SK-N-SH (cell line): ENCODE data around the gene PSMC5. TPM values are rescaled to one million over a fixed set of nuclear protein-coding genes. Genes with fewer than 3 reads are reported as not detected.

Source experiments
- CTCF ChIA-PET: fragments of 300-600, 350-600 bp; formaldehyde crosslinking; extraction: SDS; loops from one replicate; lab custom pipeline; 2021; lab: Yijun Ruan, JAX
- POLR2A ChIA-PET: fragments of 350-600 bp; sonication (Branson Sonifier 250); formaldehyde crosslinking; extraction: SDS; loops from one replicate; lab custom pipeline; 2020; ENCODE audit warnings: antibody characterized with exemption, inconsistent platforms; lab: Yijun Ruan, JAX
- DNase-seq: peaks from one replicate; pipeline ENCODE4 v3.0.0; 2012
- H2AFZ ChIP-seq: fragments of 200-600 bp; sonication (generic); 2 replicates; pipeline ENCODE4 v1.8.1; 2016; ENCODE audit warnings: antibody characterized with exemption, mild to moderate bottlenecking, low read depth
- H3F3A ChIP-seq: fragments of 200-600 bp; sonication (generic); replicated peaks from 2 replicates; pipeline ENCODE3; 2016; ENCODE audit warnings: antibody characterized with exemption, mild to moderate bottlenecking; ENCODE audit not compliant: insufficient read depth
- H3K27ac ChIP-seq, 2 experiments: fragments of 200-500 bp in 1 of 2; fragments of 200-600 bp in 1 of 2; sonication (Bioruptor generic) in 1 of 2; sonication (generic), shearing (Covaris generic) in 1 of 2; 2 replicates each; pipeline versions ENCODE4 v1.5.1 to v1.6.1; 2014 to 2016; ENCODE audit warnings: low read depth in 2 of 2, inconsistent platforms in 1 of 2, low read length in 1 of 2, mild to moderate bottlenecking in 1 of 2, mixed read lengths in 1 of 2
- H3K27me3 ChIP-seq: fragments of 200-600 bp; sonication (generic), shearing (Covaris generic); 2 replicates; pipeline ENCODE4 v1.6.1; 2016; ENCODE audit warnings: mixed run types; ENCODE audit not compliant: insufficient read depth
- H3K36me3 ChIP-seq, 2 experiments: fragments of 200-500 bp in 1 of 2; fragments of 200-600 bp in 1 of 2; sonication (Bioruptor generic) in 1 of 2; sonication (generic) in 1 of 2; replicated peaks in 1 of 2; 2 replicates each; pipeline versions ENCODE3 to v1.5.1; 2014 to 2016; ENCODE audit warnings: low read length in 1 of 2, mild to moderate bottlenecking in 1 of 2; ENCODE audit not compliant: insufficient read depth in 2 of 2, control insufficient read depth in 1 of 2
- H3K4me1 ChIP-seq, 2 experiments: fragments of 200-500 bp in 1 of 2; fragments of 200-600 bp in 1 of 2; sonication (Bioruptor generic) in 1 of 2; sonication (generic), shearing (Covaris generic) in 1 of 2; 2 replicates each; pipeline versions ENCODE4 v1.5.1 to v1.6.1; 2014 to 2016; ENCODE audit warnings: low read depth in 1 of 2, low read length in 1 of 2, mixed run types in 1 of 2; ENCODE audit not compliant: insufficient read depth in 2 of 2, control insufficient read depth in 1 of 2
- H3K4me2 ChIP-seq: fragments of 200-600 bp; sonication (generic), shearing (Covaris generic); 2 replicates; pipeline ENCODE4 v1.6.1; 2017; ENCODE audit warnings: mixed run types
- H3K4me3 ChIP-seq, 2 experiments: fragments of 200-500 bp in 1 of 2; fragments of 200-600 bp in 1 of 2; sonication (Bioruptor generic) in 1 of 2; sonication (generic), shearing (Covaris generic) in 1 of 2; 2 replicates each; pipeline versions ENCODE4 v1.5.1 to v1.8.1; 2014 to 2016; ENCODE audit warnings: low read depth in 2 of 2, inconsistent platforms in 1 of 2, low read length in 1 of 2, mild to moderate bottlenecking in 1 of 2, mixed read lengths in 1 of 2, moderate library complexity in 1 of 2
- H3K79me2 ChIP-seq: fragments of 200-600 bp; sonication (generic); 2 replicates; pipeline ENCODE4 v1.8.1; 2017; ENCODE audit warnings: mild to moderate bottlenecking; ENCODE audit not compliant: insufficient read depth
- H3K9ac ChIP-seq: fragments of 200-600 bp; sonication (generic); 2 replicates; pipeline ENCODE4 v1.6.1; 2017; ENCODE audit warnings: mixed run types
- H3K9me2 ChIP-seq: fragments of 200-600 bp; sonication (generic); 2 replicates; pipeline ENCODE4 v1.6.1; 2017; ENCODE audit warnings: mixed run types
- H3K9me3 ChIP-seq: fragments of 200-600 bp; sonication (generic); 2 replicates; pipeline ENCODE4 v1.6.1; 2017; ENCODE audit warnings: mixed run types, mild to moderate bottlenecking, moderate library complexity
- H4K20me1 ChIP-seq: fragments of 200-600 bp; sonication (generic); 2 replicates; pipeline ENCODE4 v1.6.1; 2017; ENCODE audit warnings: mild to moderate bottlenecking, mixed run types; ENCODE audit not compliant: insufficient read depth
- CHD2 ChIP-seq: fragments of 150-350 bp; IDR thresholded peaks from 2 replicates; pipeline ENCODE4 v1.6.1; 2018; ENCODE audit warnings: low read length; ENCODE audit not compliant: partially characterized antibody
- CTCF ChIP-seq: fragments of 200-600 bp; sonication (generic); IDR thresholded peaks from 2 replicates; pipeline ENCODE4 v1.6.1; 2017; ENCODE audit warnings: antibody characterized with exemption, mild to moderate bottlenecking, moderate library complexity
- ELF1 ChIP-seq: IDR thresholded peaks from 2 replicates; pipeline ENCODE4 v1.4.0; 2012
- EP300 ChIP-seq, 2 experiments: IDR thresholded peaks; 2 replicates each; pipeline versions ENCODE4 v1.4.0 to v1.6.1; 2012; ENCODE audit warnings: borderline replicate concordance in 1 of 2, low read depth in 1 of 2, low read length in 1 of 2
- EZH2phosphoT487 ChIP-seq: fragments of 200-600 bp; sonication (generic); IDR thresholded peaks from 2 replicates; pipeline ENCODE4 v1.6.1; 2017; ENCODE audit warnings: low read depth, mixed run types, mild to moderate bottlenecking, antibody characterized with exemption, moderate library complexity, borderline replicate concordance
- FOSL2 ChIP-seq: IDR thresholded peaks from 2 replicates; pipeline ENCODE4 v1.4.0; 2012; ENCODE audit warnings: low read depth, mild to moderate bottlenecking, moderate library complexity, borderline replicate concordance
- FOXJ3 ChIP-seq: sonication (generic); formaldehyde crosslinking; IDR thresholded peaks from 2 replicates; pipeline ENCODE4 v1.5.1; 2020; ENCODE audit warnings: mild to moderate bottlenecking, missing genetic modification reagents
- GATA2 ChIP-seq: sonication (generic); formaldehyde crosslinking; IDR thresholded peaks from 2 replicates; pipeline ENCODE4 v1.5.0; 2020; ENCODE audit warnings: mild to moderate bottlenecking, missing genetic modification reagents
- IRF3 ChIP-seq: fragments of 150-350 bp; IDR thresholded peaks from 2 replicates; pipeline ENCODE4 v1.6.1; 2016; ENCODE audit warnings: mild to moderate bottlenecking, low read depth, low read length
- JUND ChIP-seq: IDR thresholded peaks from 2 replicates; pipeline ENCODE4 v1.4.0; 2012
- MEF2A ChIP-seq: IDR thresholded peaks from 2 replicates; pipeline ENCODE4 v1.4.0; 2012; ENCODE audit warnings: low read depth, borderline replicate concordance
- NFIC ChIP-seq: IDR thresholded peaks from 2 replicates; pipeline ENCODE4 v1.4.0; 2012; ENCODE audit warnings: borderline replicate concordance
- NRF1 ChIP-seq: IDR thresholded peaks from 2 replicates; pipeline ENCODE4 v1.6.1; 2012; ENCODE audit warnings: low read depth, mild to moderate bottlenecking, low read length
- POLR2AphosphoS5 ChIP-seq: IDR thresholded peaks from 2 replicates; pipeline ENCODE4 v1.6.1; 2012; ENCODE audit warnings: low read depth, low read length
- RAD21 ChIP-seq: IDR thresholded peaks from 2 replicates; pipeline ENCODE4 v1.6.1; 2012; ENCODE audit warnings: mild to moderate bottlenecking, low read length
- RCOR1 ChIP-seq: fragments of 150-350 bp; IDR thresholded peaks from 2 replicates; pipeline ENCODE4 v1.6.1; 2017; ENCODE audit warnings: antibody characterized with exemption, low read length
- REST ChIP-seq: IDR thresholded peaks from 2 replicates; pipeline ENCODE4 v1.6.1; 2012; ENCODE audit warnings: mild to moderate bottlenecking, low read depth, low read length, moderate library complexity
- RFX5 ChIP-seq: IDR thresholded peaks from 2 replicates; pipeline ENCODE4 v1.6.1; 2012; ENCODE audit warnings: mild to moderate bottlenecking, improper control_type of control experiment, low read length
- RXRA ChIP-seq: IDR thresholded peaks from 2 replicates; pipeline ENCODE4 v1.4.0; 2012; ENCODE audit warnings: low read depth, mild to moderate bottlenecking, borderline replicate concordance
- SIN3A ChIP-seq: IDR thresholded peaks from 2 replicates; pipeline ENCODE4 v1.6.1; 2012; ENCODE audit warnings: low read depth, mild to moderate bottlenecking, low read length, moderate library complexity, borderline replicate concordance
- TAF1 ChIP-seq: IDR thresholded peaks from 2 replicates; pipeline ENCODE4 v1.6.1; 2012; ENCODE audit warnings: low read depth, mild to moderate bottlenecking, low read length, moderate library complexity, borderline replicate concordance
- USF2 ChIP-seq: fragments of 150-350 bp; IDR thresholded peaks from 2 replicates; pipeline ENCODE4 v1.6.1; 2017; ENCODE audit warnings: antibody characterized with exemption, low read length, low read depth, borderline replicate concordance
- YY1 ChIP-seq: IDR thresholded peaks from 2 replicates; pipeline ENCODE4 v1.4.0; 2012; ENCODE audit warnings: low read depth, mild to moderate bottlenecking
- WGBS: methylation state at CpG from one replicate; pipeline ENCODE4 v1.1.6; 2017; ENCODE audit warnings: low lambda C conversion rate; 5-methylcytosine and 5-hydroxymethylcytosine counted together
- polyA plus RNA-seq, 3 experiments: library from polyadenylated mRNA; depleted of rRNA; stranded (reverse); fragments of >200 nt; gene quantifications; 2 replicates each; pipeline ENCODE4 v1.2.3, GENCODE V29; 2012

The PSMC5 gene
- polyA plus RNA-seq, 1 of the 3 experiments (the other 2 are of a cell fraction) = 424 TPM

- WGBS = 11% methylated on average over 16 of the region's 26 CpGs
- no peaks in the 10 kb centered on the region for H3K9me3 ChIP-seq
- H3F3A ChIP-seq = peaks cover 9% of the 10 kb centered on the region
- H3K36me3 ChIP-seq = peaks cover 5 to 9% of the 10 kb centered on the region in 2 experiments
- DNase-seq = peak; percentile 89
- ChIA-PET POLR2A (interaction anchor here (0.6 to 9.2 kb wide), 7 partner anchors 12 to 665 kb away, joined by 3 to 108 read pairs (median 3); partner anchors contain the start of genes CCDC47, CEP95, DDX42 and DDX5), CTCF (interaction anchor here (0.7 to 9.1 kb wide), 9 partner anchors 8 to 664 kb away, joined by 3 to 96 read pairs (median 3); partner anchors contain the start of genes CCDC47, DDX42, FTSJ3 and MAP3K3)
- no peaks in the 10 kb centered on the region for H3K9me2 ChIP-seq
- H3K9ac ChIP-seq = peak overlapping the region; percentile 89
- peak overlapping the region; percentile 59 to 76 for H3K4me3 ChIP-seq
- H4K20me1 ChIP-seq = peaks cover 23% of the 10 kb centered on the region; the same call in 1 of the 2 replicates
- peaks cover 57% of the 10 kb centered on the region for H3K79me2 ChIP-seq
- H3K4me2 ChIP-seq = peak overlapping the region; percentile 93
- no peaks in the 10 kb centered on the region for H3K27me3 ChIP-seq
- peak overlapping the region; percentile 68 for H2AFZ ChIP-seq
- H3K27ac ChIP-seq = peak overlapping the region; percentile 67 to 97
- peaks cover 27 to 41% of the 10 kb centered on the region in 2 experiments for H3K4me1 ChIP-seq
- TF ChIP-seq MEF2A (no peak), NRF1 (no peak), SIN3A (peak; percentile 89), ELF1 (no peak), FOSL2 (no peak), CHD2 (peak; percentile 81), RAD21 (peak; percentile 18; the same call in 1 of the 2 replicates), IRF3 (no peak), RCOR1 (peak; percentile 82), GATA2 (CRISPR knock-in tag) (no peak), TAF1 (peak; percentile 61; the same call in 1 of the 2 replicates), POLR2AphosphoS5 (peak; percentile 77), JUND (no peak; the same call in 1 of the 2 replicates), RXRA (no peak; the same call in 1 of the 2 replicates), CTCF (no peak), USF2 (no peak), EP300 (IDR thresholded peaks at IDR 0.05; ENCODE audit: borderline replicate concordance in 1 of 2, low read depth in 1 of 2, low read length in 1 of 2) (peak in 1 of 2 experiments; percentile 84; a peak in 3 of 4 replicates), NFIC (peak; percentile 26; the same call in 1 of the 2 replicates), FOXJ3 (CRISPR knock-in tag) (peak; percentile 26; the same call in 1 of the 2 replicates), REST (0 out of 2 replicates have a peak, but pooled peaks have one; percentile 28), EZH2phosphoT487 (no peak), YY1 (no peak), RFX5 (no peak; the same call in 1 of the 2 replicates)
These were observed 14.3 kb downstream of the PSMC5 start for GRCh38 chr17:63841350-63842172.
